ENCODE results near the gene ZFP1. TPM values are rescaled to one million over a fixed set of nuclear protein-coding genes. Genes with fewer than 3 reads are reported as not detected.
A peak's percentile ranks its signal among the peaks of the same experiment; 100 is the strongest.
"Not testable (repeated sequence)": the region's sequence is repeated elsewhere in the genome, so short reads cannot be mapped to it uniquely, and the experiment has no call there.

Gene ZFP1
- total RNA-seq, 1 experiment from 2014 or later, result 15.3 TPM

DNA sequence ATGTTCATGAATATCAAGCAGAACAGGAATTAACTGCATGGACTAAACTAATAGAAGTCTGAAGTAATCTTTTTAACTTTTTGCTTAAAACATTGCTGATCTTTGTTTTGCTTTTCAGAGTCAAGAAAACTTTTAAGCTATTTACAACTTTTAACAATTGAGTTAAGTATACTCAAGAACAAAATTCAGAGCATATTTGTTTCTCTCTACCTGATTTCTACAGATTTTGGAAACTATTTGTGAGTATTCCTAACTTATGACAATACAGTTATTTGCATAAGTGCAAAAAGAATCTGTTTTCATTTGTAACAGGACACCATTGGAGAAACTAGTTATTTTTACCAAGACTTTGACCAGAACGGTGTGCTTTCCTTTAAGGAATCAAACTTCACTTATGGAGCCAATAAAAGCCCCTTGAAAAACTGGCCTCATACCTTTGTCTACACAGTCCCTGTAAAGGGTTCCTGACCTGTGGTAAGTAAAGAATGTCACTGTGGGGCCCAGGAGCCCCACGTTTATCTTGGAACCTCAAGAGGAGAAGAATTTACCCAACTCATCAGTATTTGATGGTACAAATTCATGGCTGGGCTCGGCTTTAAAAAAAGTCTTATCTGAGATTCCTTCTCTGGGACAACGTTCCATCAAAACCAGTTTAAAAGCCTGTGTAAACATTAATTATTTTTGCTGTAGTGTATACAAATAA is 20.5 kb upstream of the ZFP1 start:
- Histone ChIP-seq H3K4me1 (ENCODE audit: insufficient read depth, low read length) (no peaks in the 10 kb centered on the region), H3K23me2 (ENCODE audit: insufficient read length, low read depth, low read length, poor library complexity, severe bottlenecking) (no peaks in the 10 kb centered on the region), H3K4ac (ENCODE audit: low read depth, low read length) (no peak overlapping the region), H4K91ac (ENCODE audit: insufficient read length, low read depth, low read length) (no peak overlapping the region), H2AFZ (ENCODE audit: low read length) (no peak overlapping the region), H3K9ac (ENCODE audit: extremely low read depth, insufficient read length, low read length) (no peak overlapping the region), H3K79me1 (ENCODE audit: insufficient read depth, low read depth, low read length, poor library complexity, severe bottlenecking) (no peaks in the 10 kb centered on the region), H2BK120ac (ENCODE audit: low read depth, low read length, poor library complexity, severe bottlenecking) (no peak overlapping the region), H3K14ac (ENCODE audit: insufficient read depth, low read length) (no peak overlapping the region), H3K4me2 (ENCODE audit: insufficient read depth, insufficient read length, low read length) (no peak overlapping the region), H4K5ac (ENCODE audit: insufficient read length, low read depth, low read length) (no peak overlapping the region), H2BK15ac (ENCODE audit: low read depth, low read length) (no peak overlapping the region), H3T11ph (ENCODE audit: low read length) (no peak overlapping the region), H3K79me2 (ENCODE audit: insufficient read depth, low read length) (no peaks in the 10 kb centered on the region), H4K20me1 (ENCODE audit: control insufficient read depth, insufficient read depth, insufficient read length) (no peaks in the 10 kb centered on the region), H3K18ac (ENCODE audit: insufficient read length, low read depth, low read length) (no peak overlapping the region), H2AK5ac (ENCODE audit: insufficient read length, low read length) (no peak overlapping the region), H2BK5ac (ENCODE audit: insufficient read length, low read length) (no peak overlapping the region), H2BK20ac (ENCODE audit: low read depth, low read length, poor library complexity, severe bottlenecking) (no peak overlapping the region), H2BK12ac (ENCODE audit: insufficient read length, low read depth, low read length) (no peak overlapping the region), H3K9me3 (ENCODE audit: control insufficient read depth, low read depth, low read length) (no peaks in the 10 kb centered on the region), H3K27ac (ENCODE audit: insufficient read length, low read depth, low read length) (no peak overlapping the region), H3K23ac (ENCODE audit: insufficient read length, low read depth, low read length) (no peak overlapping the region), H3K56ac (ENCODE audit: insufficient read length, low read depth, low read length) (no peak overlapping the region), H4K8ac (replicated peaks; ENCODE audit: insufficient read length, low read depth, low read length) (no peak overlapping the region), H3K27me3 (ENCODE audit: insufficient read depth, low read length) (no peaks in the 10 kb centered on the region)
- Mint-ChIP-seq H3K4me1 (peaks cover 17 to 19% of the 10 kb centered on the region in 2 experiments), H3K27ac (no peak overlapping the region), H3K4me3 (no peak overlapping the region), H3K9me3 (peaks cover 20 to 32% of the 10 kb centered on the region in 2 experiments), H3K27me3 (ENCODE audit: low read depth) (peaks cover 2% of the 10 kb centered on the region; the same call in 1 of the 2 replicates), H3K36me3 (ENCODE audit: insufficient read depth in 1 of 3, low read depth in 3 of 3) (peaks cover 20 to 26% (median 25%) of the 10 kb centered on the region in 3 experiments)
- WGBS (ENCODE audit: extremely low coverage, insufficient read length, low lambda C conversion rate), result no CpG with 5 or more reads among the region's 4 CpGs
- no peak for DNase-seq
- TF ChIP-seq, protein P1, sequence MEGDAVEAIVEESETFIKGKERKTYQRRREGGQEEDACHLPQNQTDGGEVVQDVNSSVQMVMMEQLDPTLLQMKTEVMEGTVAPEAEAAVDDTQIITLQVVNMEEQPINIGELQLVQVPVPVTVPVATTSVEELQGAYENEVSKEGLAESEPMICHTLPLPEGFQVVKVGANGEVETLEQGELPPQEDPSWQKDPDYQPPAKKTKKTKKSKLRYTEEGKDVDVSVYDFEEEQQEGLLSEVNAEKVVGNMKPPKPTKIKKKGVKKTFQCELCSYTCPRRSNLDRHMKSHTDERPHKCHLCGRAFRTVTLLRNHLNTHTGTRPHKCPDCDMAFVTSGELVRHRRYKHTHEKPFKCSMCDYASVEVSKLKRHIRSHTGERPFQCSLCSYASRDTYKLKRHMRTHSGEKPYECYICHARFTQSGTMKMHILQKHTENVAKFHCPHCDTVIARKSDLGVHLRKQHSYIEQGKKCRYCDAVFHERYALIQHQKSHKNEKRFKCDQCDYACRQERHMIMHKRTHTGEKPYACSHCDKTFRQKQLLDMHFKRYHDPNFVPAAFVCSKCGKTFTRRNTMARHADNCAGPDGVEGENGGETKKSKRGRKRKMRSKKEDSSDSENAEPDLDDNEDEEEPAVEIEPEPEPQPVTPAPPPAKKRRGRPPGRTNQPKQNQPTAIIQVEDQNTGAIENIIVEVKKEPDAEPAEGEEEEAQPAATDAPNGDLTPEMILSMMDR (conservative IDR thresholded peaks at IDR 0.05), result no peak

GRCh38 chr16:75129421-75130149 is 18.7 kb upstream of the ZFP1 start:
- H3K14ac ChIP-seq (ENCODE audit: insufficient read depth, low read length); H3K23me2 ChIP-seq (ENCODE audit: insufficient read length, low read depth, low read length, poor library complexity, severe bottlenecking); H4K20me1 ChIP-seq (ENCODE audit: control insufficient read depth, insufficient read depth, insufficient read length); H3K4me1 ChIP-seq (ENCODE audit: insufficient read depth, low read length); H3K4ac ChIP-seq (ENCODE audit: low read depth, low read length); H3K4me2 ChIP-seq (ENCODE audit: insufficient read depth, insufficient read length, low read length); H2BK120ac ChIP-seq (ENCODE audit: low read depth, low read length, poor library complexity, severe bottlenecking); H3K18ac ChIP-seq (ENCODE audit: insufficient read length, low read depth, low read length); H3K79me1 ChIP-seq (ENCODE audit: insufficient read depth, low read depth, low read length, poor library complexity, severe bottlenecking); H4K91ac ChIP-seq (ENCODE audit: insufficient read length, low read depth, low read length); H3K4me3 Mint-ChIP-seq; H3K9ac ChIP-seq (ENCODE audit: extremely low read depth, insufficient read length, low read length); H3K56ac ChIP-seq (ENCODE audit: insufficient read length, low read depth, low read length); H3K9me3 ChIP-seq (ENCODE audit: control insufficient read depth, low read depth, low read length); H3K79me2 ChIP-seq (ENCODE audit: insufficient read depth, low read length); H2BK15ac ChIP-seq (ENCODE audit: low read depth, low read length); H3K23ac ChIP-seq (ENCODE audit: insufficient read length, low read depth, low read length); H3K27ac ChIP-seq (ENCODE audit: insufficient read length, low read depth, low read length); H2BK12ac ChIP-seq (ENCODE audit: insufficient read length, low read depth, low read length); H3T11ph ChIP-seq (ENCODE audit: low read length); DNase-seq; H4K5ac ChIP-seq (ENCODE audit: insufficient read length, low read depth, low read length); H3K27me3 Mint-ChIP-seq (ENCODE audit: low read depth); H2BK20ac ChIP-seq (ENCODE audit: low read depth, low read length, poor library complexity, severe bottlenecking); H2BK5ac ChIP-seq (ENCODE audit: insufficient read length, low read length); H2AK5ac ChIP-seq (ENCODE audit: insufficient read length, low read length); H3K27me3 ChIP-seq (ENCODE audit: insufficient read depth, low read length); H4K8ac ChIP-seq (replicated peaks; ENCODE audit: insufficient read length, low read depth, low read length); H2AFZ ChIP-seq (ENCODE audit: low read length): not testable (repeated sequence)
- H3K4me1 Mint-ChIP-seq, result peaks cover 17 to 19% of the 10 kb centered on the region in 2 experiments
- peaks cover 20 to 32% of the 10 kb centered on the region in 2 experiments for H3K9me3 Mint-ChIP-seq
- WGBS (ENCODE audit: extremely low coverage, insufficient read length, low lambda C conversion rate), result no CpG with 5 or more reads among the region's 5 CpGs
- H3K27ac Mint-ChIP-seq, result peak overlapping the region in 1 of 3 experiments; percentile 90; a peak in 1 of 7 replicates
- H3K36me3 Mint-ChIP-seq (ENCODE audit: insufficient read depth in 1 of 3, low read depth in 3 of 3), result peaks cover 20 to 26% (median 25%) of the 10 kb centered on the region in 3 experiments
